ENCODE data around the gene RIMS3. TPM values are rescaled to one million over a fixed set of nuclear protein-coding genes. Genes with fewer than 3 reads are reported as not detected.

The RIMS3 gene
- polyA plus RNA-seq, 1 donor (not counting 4 experiments of a cell fraction or from before 2014, with no cell fraction given): 1.7 TPM

DNA sequence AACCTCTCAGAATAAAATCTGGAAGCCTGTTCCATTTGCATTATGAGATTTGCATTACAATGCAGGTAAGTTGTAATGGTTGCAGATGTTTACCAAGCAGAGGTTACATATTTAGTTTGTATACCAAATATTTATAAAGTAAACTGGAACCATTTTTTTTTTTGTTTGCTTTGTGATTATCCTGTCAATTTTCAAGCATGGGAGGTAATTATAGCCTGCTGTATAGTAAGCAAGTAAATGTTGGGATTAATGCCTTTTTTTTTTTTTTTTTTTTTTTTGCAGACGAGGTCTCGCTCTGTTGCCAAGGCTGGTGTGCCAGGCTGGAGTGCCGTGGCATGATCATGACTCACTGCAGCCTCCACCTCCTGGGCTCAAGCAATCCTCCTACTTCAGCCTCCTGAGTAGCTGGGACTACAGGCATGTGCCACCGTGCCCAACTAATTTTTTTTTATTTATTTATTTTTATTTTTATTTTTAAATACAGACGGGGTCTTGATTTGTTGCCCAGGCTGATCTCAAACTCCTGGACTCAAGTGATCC, 47.0 kb upstream of the RIMS3 start:
- H3K9me3 ChIP-seq (ENCODE audit: control insufficient read depth, low read depth, low read length): no peaks in the 10 kb centered on the region
- peaks cover 56% of the 10 kb centered on the region for H3K79me2 ChIP-seq (ENCODE audit: control insufficient read depth, insufficient read depth, low read length)
- no peaks in the 10 kb centered on the region for H3K27me3 ChIP-seq (ENCODE audit: control insufficient read depth, extremely low read depth, insufficient read depth, low read length)
- no peak overlapping the region for H2AFZ ChIP-seq (ENCODE audit: control insufficient read depth, low read length)
- H3K9me1 ChIP-seq (ENCODE audit: control insufficient read depth, extremely low read depth, insufficient read depth, low read length): no peaks in the 10 kb centered on the region
- H3K4me1 ChIP-seq (ENCODE audit: control insufficient read depth, extremely low read depth, insufficient read depth, low read length): peaks cover 49% of the 10 kb centered on the region
- dilution Hi-C loops (cut with MboI; ENCODE audit: extremely low pct_ligation_motif_present, low sequenced_read_pairs): no loop called here
- DNase-seq (ENCODE audit: low read depth, low spot score): no peak
- peak overlapping the region in 1 of 3 experiments; percentile 51 for H3K4me3 ChIP-seq (ENCODE audit: control insufficient read depth in 2 of 3, extremely low read depth in 1 of 3, insufficient read depth in 2 of 3, low read depth in 1 of 3, low read length in 3 of 3)
- TF ChIP-seq, protein P1, sequence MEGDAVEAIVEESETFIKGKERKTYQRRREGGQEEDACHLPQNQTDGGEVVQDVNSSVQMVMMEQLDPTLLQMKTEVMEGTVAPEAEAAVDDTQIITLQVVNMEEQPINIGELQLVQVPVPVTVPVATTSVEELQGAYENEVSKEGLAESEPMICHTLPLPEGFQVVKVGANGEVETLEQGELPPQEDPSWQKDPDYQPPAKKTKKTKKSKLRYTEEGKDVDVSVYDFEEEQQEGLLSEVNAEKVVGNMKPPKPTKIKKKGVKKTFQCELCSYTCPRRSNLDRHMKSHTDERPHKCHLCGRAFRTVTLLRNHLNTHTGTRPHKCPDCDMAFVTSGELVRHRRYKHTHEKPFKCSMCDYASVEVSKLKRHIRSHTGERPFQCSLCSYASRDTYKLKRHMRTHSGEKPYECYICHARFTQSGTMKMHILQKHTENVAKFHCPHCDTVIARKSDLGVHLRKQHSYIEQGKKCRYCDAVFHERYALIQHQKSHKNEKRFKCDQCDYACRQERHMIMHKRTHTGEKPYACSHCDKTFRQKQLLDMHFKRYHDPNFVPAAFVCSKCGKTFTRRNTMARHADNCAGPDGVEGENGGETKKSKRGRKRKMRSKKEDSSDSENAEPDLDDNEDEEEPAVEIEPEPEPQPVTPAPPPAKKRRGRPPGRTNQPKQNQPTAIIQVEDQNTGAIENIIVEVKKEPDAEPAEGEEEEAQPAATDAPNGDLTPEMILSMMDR (optimal IDR thresholded peaks at IDR 0.05 in 1 of 3, IDR thresholded peaks at IDR 0.05 in 1 of 3, conservative IDR thresholded peaks at IDR 0.05 in 1 of 3; ENCODE audit: extremely low read depth in 1 of 3, insufficient read depth in 2 of 3, low read length in 3 of 3): no peak
- TF ChIP-seq EZH2 (IDR thresholded peaks at IDR 0.05; ENCODE audit: low read length): no peak
- no peak for FAIRE-seq
- H3K9ac ChIP-seq (ENCODE audit: control insufficient read depth, extremely low read depth, insufficient read depth, low read length): no peak overlapping the region
- H3K36me3 ChIP-seq (ENCODE audit: control insufficient read depth in 2 of 2, extremely low read depth in 1 of 2, insufficient read depth in 2 of 2, low read length in 2 of 2): peaks cover 0 to 5% of the 10 kb centered on the region in 2 experiments
- peak overlapping the region; percentile 83 for H3K27ac ChIP-seq (ENCODE audit: control insufficient read depth, insufficient read depth, low read length)
- no peaks in the 10 kb centered on the region for H4K20me1 ChIP-seq (ENCODE audit: control insufficient read depth, extremely low read depth, insufficient read depth, low read length)
- peak overlapping the region; percentile 91 for H3K4me2 ChIP-seq (ENCODE audit: control insufficient read depth, extremely low read depth, insufficient read depth, low read depth, low read length)

DNA sequence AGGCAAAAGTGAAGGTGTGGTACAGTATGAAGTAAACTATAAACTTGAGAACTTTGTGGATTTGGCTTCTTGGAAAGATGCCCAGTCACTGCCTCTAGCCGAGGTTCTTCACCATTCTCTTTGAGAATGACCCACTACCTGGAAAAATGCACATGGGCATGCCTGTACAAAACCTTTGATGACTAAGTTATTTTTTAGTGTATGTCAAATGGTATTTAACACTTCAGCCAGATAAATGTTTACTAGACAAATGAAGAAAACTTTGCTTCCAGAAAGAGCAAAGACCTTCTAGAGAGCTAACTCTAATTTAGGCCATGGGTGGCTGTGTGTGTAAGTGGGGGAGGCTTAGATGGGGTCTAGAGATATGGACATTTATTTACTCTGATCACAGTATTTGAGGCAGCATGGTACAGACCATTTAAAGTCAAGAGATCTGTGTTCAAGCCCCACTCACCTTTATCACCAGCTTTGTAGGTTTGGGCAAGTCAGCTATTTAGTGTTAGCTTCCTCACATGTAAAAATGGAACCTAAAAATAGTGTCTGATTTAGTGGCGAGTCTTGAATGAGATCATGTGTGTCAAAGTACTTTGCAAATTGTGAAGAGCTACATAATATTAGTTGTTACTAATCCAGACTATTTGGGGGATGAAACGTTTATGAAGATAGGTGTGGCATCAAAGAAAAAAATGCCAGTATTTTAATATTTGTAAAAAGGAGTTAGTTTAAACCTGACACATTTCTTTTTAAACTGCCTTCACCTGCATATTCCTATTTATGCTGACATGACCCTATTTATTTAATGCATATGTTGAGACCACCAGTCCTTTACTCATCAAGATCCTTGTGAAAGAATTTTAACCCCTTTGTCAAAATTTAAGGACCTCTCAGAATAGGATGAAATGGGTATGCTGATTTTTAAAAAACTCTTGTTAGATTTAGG, 46.3 kb upstream of the RIMS3 start:
- peaks cover 0 to 5% of the 10 kb centered on the region in 2 experiments for H3K36me3 ChIP-seq (ENCODE audit: control insufficient read depth in 2 of 2, extremely low read depth in 1 of 2, insufficient read depth in 2 of 2, low read length in 2 of 2)
- no peaks in the 10 kb centered on the region for H4K20me1 ChIP-seq (ENCODE audit: control insufficient read depth, extremely low read depth, insufficient read depth, low read length)
- no peaks in the 10 kb centered on the region for H3K9me1 ChIP-seq (ENCODE audit: control insufficient read depth, extremely low read depth, insufficient read depth, low read length)
- DNase-seq (ENCODE audit: low read depth, low spot score) (peak; percentile 66), FAIRE-seq (peak; percentile 71)
- peaks cover 54% of the 10 kb centered on the region for H3K79me2 ChIP-seq (ENCODE audit: control insufficient read depth, insufficient read depth, low read length)
- H3K9ac ChIP-seq (ENCODE audit: control insufficient read depth, extremely low read depth, insufficient read depth, low read length): peak overlapping the region; percentile 57
- no peak overlapping the region for H2AFZ ChIP-seq (ENCODE audit: control insufficient read depth, low read length)
- H3K27ac ChIP-seq (ENCODE audit: control insufficient read depth, insufficient read depth, low read length): peak overlapping the region; percentile 83
- no peak for TF ChIP-seq EZH2 (IDR thresholded peaks at IDR 0.05; ENCODE audit: low read length)
- TF ChIP-seq, protein P1 (optimal IDR thresholded peaks at IDR 0.05 in 1 of 3, IDR thresholded peaks at IDR 0.05 in 1 of 3, conservative IDR thresholded peaks at IDR 0.05 in 1 of 3; ENCODE audit: extremely low read depth in 1 of 3, insufficient read depth in 2 of 3, low read length in 3 of 3): no peak
- dilution Hi-C loops (cut with MboI; ENCODE audit: extremely low pct_ligation_motif_present, low sequenced_read_pairs): no loop called here
- peak overlapping the region; percentile 91 for H3K4me2 ChIP-seq (ENCODE audit: control insufficient read depth, extremely low read depth, insufficient read depth, low read depth, low read length)
- peak overlapping the region in 2 of 3 experiments; percentile 31 to 94 for H3K4me3 ChIP-seq (ENCODE audit: control insufficient read depth in 2 of 3, extremely low read depth in 1 of 3, insufficient read depth in 2 of 3, low read depth in 1 of 3, low read length in 3 of 3)
- H3K27me3 ChIP-seq (ENCODE audit: control insufficient read depth, extremely low read depth, insufficient read depth, low read length): no peaks in the 10 kb centered on the region
- H3K9me3 ChIP-seq (ENCODE audit: control insufficient read depth, low read depth, low read length): no peaks in the 10 kb centered on the region
- peaks cover 49% of the 10 kb centered on the region for H3K4me1 ChIP-seq (ENCODE audit: control insufficient read depth, extremely low read depth, insufficient read depth, low read length)

Data from keratinocyte (primary cell).